Neural progenitor cell (in vitro differentiated cells): ENCODE results near the gene PPP1R37. TPM values are rescaled to one million over a fixed set of nuclear protein-coding genes. Genes with fewer than 3 reads are reported as not detected.
"Not testable (repeated sequence)": the region's sequence is repeated elsewhere in the genome, so short reads cannot be mapped to it uniquely, and the experiment has no call there.

Experiments
- DNase-seq: peaks from one replicate; pipeline ENCODE4 v3.0.0-alpha.2; 2016; ENCODE audit warnings: low spot score
- H2AFZ ChIP-seq: fragments of 200-600 bp; sonication (generic); replicated peaks from 2 replicates; pipeline ENCODE4 v1.6.1; 2016; ENCODE audit warnings: antibody characterized with exemption
- H3F3A ChIP-seq: fragments of 200-600 bp; sonication (generic); 2 replicates; pipeline ENCODE4 v1.6.1; 2016; ENCODE audit warnings: antibody characterized with exemption, low read depth
- H3K27ac ChIP-seq: fragments of 200-600 bp; sonication (generic); 2 replicates; pipeline ENCODE4 v1.5.1; 2016; ENCODE audit warnings: mild to moderate bottlenecking
- H3K27me3 ChIP-seq: fragments of 200-600 bp; sonication (generic); 2 replicates; pipeline ENCODE4 v1.6.1; 2016; ENCODE audit warnings: mild to moderate bottlenecking, moderate library complexity
- H3K36me3 ChIP-seq: fragments of 200-600 bp; sonication (generic); 2 replicates; pipeline ENCODE4 v1.5.1; 2016
- H3K4me1 ChIP-seq: fragments of 200-600 bp; sonication (generic); 2 replicates; pipeline ENCODE4 v1.6.1; 2016; ENCODE audit warnings: mixed run types
- H3K4me2 ChIP-seq: fragments of 200-600 bp; sonication (generic); 2 replicates; pipeline ENCODE4 v1.6.1; 2016
- H3K4me3 ChIP-seq: fragments of 200-600 bp; sonication (generic); 2 replicates; pipeline ENCODE4 v1.5.1; 2016
- H3K79me2 ChIP-seq: fragments of 200-600 bp; sonication (generic); 2 replicates; pipeline ENCODE4 v1.6.1; 2016; ENCODE audit warnings: low read depth
- H3K9ac ChIP-seq: fragments of 200-600 bp; sonication (generic); 2 replicates; pipeline ENCODE4 v1.6.1; 2016
- H3K9me3 ChIP-seq: fragments of 200-600 bp; sonication (generic); 2 replicates; pipeline ENCODE4 v1.5.1; 2016; ENCODE audit warnings: low read depth
- H4K20me1 ChIP-seq: fragments of 200-600 bp; sonication (generic); 2 replicates; pipeline ENCODE4 v1.6.1; 2016; ENCODE audit warnings: low read depth
- H3K27ac Mint-ChIP-seq: 3 replicates; pipeline ENCODE4 v1.8.0; 2021; ENCODE audit warnings: mixed read lengths
- H3K27me3 Mint-ChIP-seq: 2 replicates; pipeline ENCODE4 v1.8.0; 2022; ENCODE audit warnings: low read depth, mild to moderate bottlenecking, inconsistent platforms, moderate library complexity, mixed read lengths; ENCODE audit not compliant: insufficient read depth
- H3K36me3 Mint-ChIP-seq: 3 replicates; pipeline ENCODE4 v1.8.0; 2021; ENCODE audit warnings: mixed read lengths
- H3K4me1 Mint-ChIP-seq: 3 replicates; pipeline ENCODE4 v1.8.0; 2021; ENCODE audit warnings: mixed read lengths
- H3K4me3 Mint-ChIP-seq: 3 replicates; pipeline ENCODE4 v1.8.0; 2021; ENCODE audit warnings: mild to moderate bottlenecking, moderate library complexity, mixed read lengths
- H3K9me3 Mint-ChIP-seq: 3 replicates; pipeline ENCODE4 v1.8.0; 2020; ENCODE audit warnings: mixed read lengths
- CTCF ChIP-seq: fragments of 200-600 bp; sonication (generic); IDR thresholded peaks from 2 replicates; pipeline ENCODE4 v1.5.1; 2017; ENCODE audit warnings: antibody characterized with exemption, mild to moderate bottlenecking
- EZH2 ChIP-seq: fragments of 200-600 bp; sonication (generic); IDR thresholded peaks from 2 replicates; pipeline ENCODE4 v1.6.1; 2017; ENCODE audit warnings: antibody characterized with exemption, mild to moderate bottlenecking, moderate library complexity
- EZH2phosphoT487 ChIP-seq: fragments of 200-600 bp; sonication (generic); IDR thresholded peaks from 2 replicates; pipeline ENCODE4 v1.6.1; 2017; ENCODE audit warnings: antibody characterized with exemption
- total RNA-seq: library from RNA; depleted of rRNA; stranded (reverse); fragments of >200 nt; gene quantifications from 2 replicates; pipeline ENCODE4 v1.2.3, GENCODE V29; 2015; ENCODE audit warnings: low replicate concordance

PPP1R37 gene
- total RNA-seq, 1 donor from 2014 or later, result 8.1 TPM

- DNase-seq, result no peak
- Histone ChIP-seq H3K9me3 (no peaks in the 10 kb centered on the region), H3K9ac (no peak overlapping the region), H3K4me2 (peak overlapping the region; percentile 61), H2AFZ (no peak overlapping the region), H4K20me1 (peaks cover 100% of the 10 kb centered on the region), H3K36me3 (no peaks in the 10 kb centered on the region), H3K79me2 (peaks cover 95% of the 10 kb centered on the region), H3K27me3 (no peaks in the 10 kb centered on the region), H3K4me1 (peaks cover 36% of the 10 kb centered on the region), H3K27ac (peak overlapping the region; percentile 75), H3F3A (peaks cover 23% of the 10 kb centered on the region), H3K4me3 (peak overlapping the region; percentile 17)
- Mint-ChIP-seq H3K36me3 (no peaks in the 10 kb centered on the region), H3K4me3 (no peak overlapping the region), H3K9me3 (no peaks in the 10 kb centered on the region), H3K27ac (no peak overlapping the region), H3K27me3 (peaks cover 6% of the 10 kb centered on the region), H3K4me1 (peaks cover 67% of the 10 kb centered on the region)
- no peak for TF ChIP-seq EZH2
- no peak for TF ChIP-seq CTCF
- no peak for TF ChIP-seq EZH2phosphoT487
Measured at GRCh38 chr19:45103156-45103507, 10.2 kb downstream of the PPP1R37 start.

- H3K9ac ChIP-seq, result no peak overlapping the region
- Mint-ChIP-seq H3K4me3 (peak overlapping the region; percentile 39), H3K9me3 (no peaks in the 10 kb centered on the region), H3K27me3 (peaks cover 6% of the 10 kb centered on the region), H3K36me3 (no peaks in the 10 kb centered on the region), H3K27ac (peak overlapping the region; percentile 74), H3K4me1 (peaks cover 62% of the 10 kb centered on the region)
- peaks cover 36% of the 10 kb centered on the region for H3K4me1 ChIP-seq
- peak overlapping the region; percentile 61 for H3K4me2 ChIP-seq
- H3K9me3 ChIP-seq, result no peaks in the 10 kb centered on the region
- peak overlapping the region; percentile 75 for H3K27ac ChIP-seq
- H3K4me3 ChIP-seq, result peak overlapping the region; percentile 17
- H3K27me3 ChIP-seq, result no peaks in the 10 kb centered on the region
- peaks cover 100% of the 10 kb centered on the region for H4K20me1 ChIP-seq
- H3K79me2 ChIP-seq, result peaks cover 95% of the 10 kb centered on the region
- DNase-seq, result peak; percentile 94
- H3K36me3 ChIP-seq, result no peaks in the 10 kb centered on the region
- H2AFZ ChIP-seq, result no peak overlapping the region
- H3F3A ChIP-seq, result peaks cover 23% of the 10 kb centered on the region
- TF ChIP-seq EZH2phosphoT487 (no peak), CTCF (peak; percentile 14), EZH2 (no peak)
Measured at GRCh38 chr19:45103508-45104319, 10.7 kb downstream of the PPP1R37 start.

- H3F3A ChIP-seq, result peaks cover 23% of the 10 kb centered on the region
- no peaks in the 10 kb centered on the region for H3K9me3 ChIP-seq
- no peak overlapping the region for H3K9ac ChIP-seq
- H3K4me1 ChIP-seq, result peaks cover 28% of the 10 kb centered on the region
- H3K36me3 ChIP-seq, result no peaks in the 10 kb centered on the region
- peak overlapping the region; percentile 17 for H3K4me3 ChIP-seq
- peaks cover 5% of the 10 kb centered on the region for H3K36me3 Mint-ChIP-seq
- no peaks in the 10 kb centered on the region for H3K9me3 Mint-ChIP-seq
- no peak overlapping the region for H2AFZ ChIP-seq
- peaks cover 95% of the 10 kb centered on the region for H3K79me2 ChIP-seq
- H3K27me3 ChIP-seq, result no peaks in the 10 kb centered on the region
- TF ChIP-seq EZH2phosphoT487, result no peak
- no peak for TF ChIP-seq EZH2
- no peak for TF ChIP-seq CTCF
- no peak for DNase-seq
- H3K27ac ChIP-seq, result peak overlapping the region; percentile 75
- peaks cover 100% of the 10 kb centered on the region for H4K20me1 ChIP-seq
- peaks cover 6% of the 10 kb centered on the region for H3K27me3 Mint-ChIP-seq
- peaks cover 51% of the 10 kb centered on the region for H3K4me1 Mint-ChIP-seq
- no peak overlapping the region for H3K4me3 Mint-ChIP-seq
- H3K4me2 ChIP-seq, result peak overlapping the region; percentile 61
- H3K27ac Mint-ChIP-seq, result peak overlapping the region; percentile 74
Measured at GRCh38 chr19:45104658-45105349, 11.8 kb downstream of the PPP1R37 start.

- H2AFZ ChIP-seq, H3K4me2 ChIP-seq, DNase-seq, H3K36me3 ChIP-seq, H3K4me3 Mint-ChIP-seq, H3K27ac Mint-ChIP-seq, H3K27me3 Mint-ChIP-seq, H3K36me3 Mint-ChIP-seq, H3K4me3 ChIP-seq, H3K27ac ChIP-seq, H3K9ac ChIP-seq, H3K27me3 ChIP-seq, H3K9me3 ChIP-seq, H3K9me3 Mint-ChIP-seq: not testable (repeated sequence)
- H3K4me1 Mint-ChIP-seq, result peaks cover 36% of the 10 kb centered on the region
- Histone ChIP-seq H4K20me1 (peaks cover 100% of the 10 kb centered on the region), H3K4me1 (peaks cover 25% of the 10 kb centered on the region), H3K79me2 (peaks cover 95% of the 10 kb centered on the region), H3F3A (peaks cover 23% of the 10 kb centered on the region)
Measured at GRCh38 chr19:45106363-45106762, 13.4 kb downstream of the PPP1R37 start.
